Panc1 (cell line): ENCODE data around the gene DSG4. TPM values are rescaled to one million over a fixed set of nuclear protein-coding genes. Genes with fewer than 3 reads are reported as not detected.

Experiments used
- ATAC-seq: fragments of 200-7000 bp; cut with Tn5 transposase; 2 replicates; pipeline ENCODE4 v1.9.1; 2020; ENCODE audit warnings: mild to moderate bottlenecking, moderate library complexity
- BruUV-seq: library from RNA; stranded (reverse); fragments of 400-500 nt; replicated peaks from 2 replicates; lab custom pipeline; 2021; lab: Mats Ljungman, UMichigan
- CTCF ChIA-PET: fragments of 300-600 bp; sonication (Branson Sonifier 250); formaldehyde crosslinking; loops from one replicate; lab custom pipeline; 2022; ENCODE audit warnings: antibody characterized with exemption; lab: Charles Lee
- POLR2A ChIA-PET: fragments of 300-600 bp; sonication (Branson Sonifier 250); formaldehyde crosslinking; loops from one replicate; lab custom pipeline; 2022; ENCODE audit warnings: antibody characterized with exemption; lab: Charles Lee
- DNase-seq: peaks from one replicate; pipeline ENCODE4 v3.0.0-alpha.2; 2010; ENCODE audit warnings: low read depth, low spot score
- H3K27ac ChIP-seq: 2 replicates; pipeline ENCODE4 v1.5.1; 2011; ENCODE audit warnings: mild to moderate bottlenecking, low read length, inconsistent platforms
- H3K27me3 ChIP-seq: fragments of 200-500 bp; sonication (Bioruptor generic); 2 replicates; pipeline ENCODE4 v1.6.0; 2014; ENCODE audit warnings: low read length, inconsistent platforms; ENCODE audit not compliant: control insufficient read depth, insufficient read depth
- H3K36me3 ChIP-seq: fragments of 200-500 bp; sonication (Bioruptor generic); 2 replicates; pipeline ENCODE4 v1.5.1; 2014; ENCODE audit warnings: inconsistent platforms, mild to moderate bottlenecking, low read length, moderate library complexity; ENCODE audit not compliant: control insufficient read depth, insufficient read depth
- H3K4me1 ChIP-seq: 2 replicates; pipeline ENCODE4 v1.5.1; 2011; ENCODE audit warnings: inconsistent platforms, mild to moderate bottlenecking, low read length, moderate library complexity; ENCODE audit not compliant: control insufficient read depth, insufficient read depth
- H3K4me3 ChIP-seq, 2 experiments: 2 replicates each; pipeline ENCODE4 v1.5.1; 2011 to 2012; ENCODE audit warnings: low read depth in 2 of 2, low read length in 2 of 2, mild to moderate bottlenecking in 2 of 2, inconsistent platforms in 1 of 2, moderate library complexity in 1 of 2
- H3K9me3 ChIP-seq: fragments of 200-500 bp; sonication (Bioruptor generic); 2 replicates; pipeline ENCODE4 v1.5.1; 2014; ENCODE audit warnings: low read depth, mild to moderate bottlenecking, inconsistent platforms, low read length, moderate library complexity; ENCODE audit not compliant: control insufficient read depth, insufficient read depth
- POLR2AphosphoS5 ChIP-seq: IDR thresholded peaks from 2 replicates; pipeline ENCODE4 v1.6.1; 2012; ENCODE audit warnings: mild to moderate bottlenecking, low read depth, low read length, moderate library complexity
- SIN3A ChIP-seq: IDR thresholded peaks from 2 replicates; pipeline ENCODE4 v1.6.1; 2012; ENCODE audit warnings: low read depth, mild to moderate bottlenecking, low read length, moderate library complexity, borderline replicate concordance; ENCODE audit not compliant: insufficient read depth
- TCF7L2 ChIP-seq: IDR thresholded peaks from 2 replicates; pipeline ENCODE4 v1.6.1; 2011; ENCODE audit warnings: mild to moderate bottlenecking, low read depth, low read length, inconsistent platforms
- in situ Hi-C: cut with HindIII; loops from 2 replicates; pipeline ENCODE4 v1.10.0; 2016; ENCODE audit warnings: low sequenced_read_pairs, low pct_unique_long_range_greater_than_20kb
- intact Hi-C: fragments of 100-400 bp; cut with micrococcal nuclease; formaldehyde crosslinking; loops from one replicate; pipeline ENCODE4 v1.10.0; 2022; ENCODE audit not compliant: unreplicated experiment
- total RNA-seq: library from RNA; stranded (reverse); gene quantifications from one replicate; pipeline ENCODE4 v1.2.1, GENCODE V29; 2021; ENCODE audit not compliant: unreplicated experiment
- TF ChIP-seq, protein P1 (sequence below), 2 experiments: IDR thresholded peaks; 2 replicates each; pipeline ENCODE4 v1.6.1; 2011 to 2012; ENCODE audit warnings: low read depth in 2 of 2, control low read depth in 1 of 2, low read length in 1 of 2, mild to moderate bottlenecking in 1 of 2, moderate library complexity in 1 of 2; ENCODE audit not compliant: insufficient read depth in 1 of 2
- TF ChIP-seq, protein P2 (sequence below): fragments of 450-650 bp; IDR thresholded peaks from 2 replicates; pipeline ENCODE4 v1.5.1; 2017; ENCODE audit warnings: mild to moderate bottlenecking

DSG4 gene
- total RNA-seq, 1 experiment from 2014 or later: not detected

DNA sequence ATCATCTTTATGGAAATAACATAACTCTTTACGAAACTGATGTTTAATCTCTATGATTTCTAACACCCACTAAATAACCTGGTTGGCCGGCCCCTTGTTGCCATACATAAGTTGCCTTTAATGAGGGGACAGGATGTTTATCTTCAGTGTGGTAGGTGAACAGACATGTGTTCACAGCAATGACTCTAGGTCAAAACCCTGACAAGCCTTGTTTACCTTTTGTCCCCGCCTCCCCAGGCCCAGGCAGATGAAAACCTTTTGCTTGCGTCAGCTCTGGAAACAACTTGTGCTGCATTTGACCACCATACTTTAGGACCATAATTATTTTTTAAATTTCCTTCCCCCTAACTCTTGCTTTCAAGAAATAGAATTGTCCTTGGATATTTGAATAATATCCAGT is 2.9 kb upstream of the DSG4 start:
- TF ChIP-seq, protein P1, sequence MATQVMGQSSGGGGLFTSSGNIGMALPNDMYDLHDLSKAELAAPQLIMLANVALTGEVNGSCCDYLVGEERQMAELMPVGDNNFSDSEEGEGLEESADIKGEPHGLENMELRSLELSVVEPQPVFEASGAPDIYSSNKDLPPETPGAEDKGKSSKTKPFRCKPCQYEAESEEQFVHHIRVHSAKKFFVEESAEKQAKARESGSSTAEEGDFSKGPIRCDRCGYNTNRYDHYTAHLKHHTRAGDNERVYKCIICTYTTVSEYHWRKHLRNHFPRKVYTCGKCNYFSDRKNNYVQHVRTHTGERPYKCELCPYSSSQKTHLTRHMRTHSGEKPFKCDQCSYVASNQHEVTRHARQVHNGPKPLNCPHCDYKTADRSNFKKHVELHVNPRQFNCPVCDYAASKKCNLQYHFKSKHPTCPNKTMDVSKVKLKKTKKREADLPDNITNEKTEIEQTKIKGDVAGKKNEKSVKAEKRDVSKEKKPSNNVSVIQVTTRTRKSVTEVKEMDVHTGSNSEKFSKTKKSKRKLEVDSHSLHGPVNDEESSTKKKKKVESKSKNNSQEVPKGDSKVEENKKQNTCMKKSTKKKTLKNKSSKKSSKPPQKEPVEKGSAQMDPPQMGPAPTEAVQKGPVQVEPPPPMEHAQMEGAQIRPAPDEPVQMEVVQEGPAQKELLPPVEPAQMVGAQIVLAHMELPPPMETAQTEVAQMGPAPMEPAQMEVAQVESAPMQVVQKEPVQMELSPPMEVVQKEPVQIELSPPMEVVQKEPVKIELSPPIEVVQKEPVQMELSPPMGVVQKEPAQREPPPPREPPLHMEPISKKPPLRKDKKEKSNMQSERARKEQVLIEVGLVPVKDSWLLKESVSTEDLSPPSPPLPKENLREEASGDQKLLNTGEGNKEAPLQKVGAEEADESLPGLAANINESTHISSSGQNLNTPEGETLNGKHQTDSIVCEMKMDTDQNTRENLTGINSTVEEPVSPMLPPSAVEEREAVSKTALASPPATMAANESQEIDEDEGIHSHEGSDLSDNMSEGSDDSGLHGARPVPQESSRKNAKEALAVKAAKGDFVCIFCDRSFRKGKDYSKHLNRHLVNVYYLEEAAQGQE (IDR thresholded peaks at IDR 0.05; ENCODE audit: insufficient read depth in 1 of 2, low read depth in 2 of 2, low read length in 1 of 2): no peak
- no peak for TF ChIP-seq TCF7L2
- TF ChIP-seq, protein P2, sequence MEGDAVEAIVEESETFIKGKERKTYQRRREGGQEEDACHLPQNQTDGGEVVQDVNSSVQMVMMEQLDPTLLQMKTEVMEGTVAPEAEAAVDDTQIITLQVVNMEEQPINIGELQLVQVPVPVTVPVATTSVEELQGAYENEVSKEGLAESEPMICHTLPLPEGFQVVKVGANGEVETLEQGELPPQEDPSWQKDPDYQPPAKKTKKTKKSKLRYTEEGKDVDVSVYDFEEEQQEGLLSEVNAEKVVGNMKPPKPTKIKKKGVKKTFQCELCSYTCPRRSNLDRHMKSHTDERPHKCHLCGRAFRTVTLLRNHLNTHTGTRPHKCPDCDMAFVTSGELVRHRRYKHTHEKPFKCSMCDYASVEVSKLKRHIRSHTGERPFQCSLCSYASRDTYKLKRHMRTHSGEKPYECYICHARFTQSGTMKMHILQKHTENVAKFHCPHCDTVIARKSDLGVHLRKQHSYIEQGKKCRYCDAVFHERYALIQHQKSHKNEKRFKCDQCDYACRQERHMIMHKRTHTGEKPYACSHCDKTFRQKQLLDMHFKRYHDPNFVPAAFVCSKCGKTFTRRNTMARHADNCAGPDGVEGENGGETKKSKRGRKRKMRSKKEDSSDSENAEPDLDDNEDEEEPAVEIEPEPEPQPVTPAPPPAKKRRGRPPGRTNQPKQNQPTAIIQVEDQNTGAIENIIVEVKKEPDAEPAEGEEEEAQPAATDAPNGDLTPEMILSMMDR: no peak
- no peak for TF ChIP-seq SIN3A
- intact Hi-C loops: no loop called here
- BruUV-seq: no TSS peak
- H3K9me3 ChIP-seq: no peaks in the 10 kb centered on the region
- in situ Hi-C loops: no loop called here
- H3K4me1 ChIP-seq: no peaks in the 10 kb centered on the region
- H3K4me3 ChIP-seq: no peak overlapping the region
- ChIA-PET POLR2A (no interaction called here), CTCF (no interaction called here)
- no peaks in the 10 kb centered on the region for H3K36me3 ChIP-seq
- ATAC-seq (no peak), DNase-seq (no peak)
- no peaks in the 10 kb centered on the region for H3K27me3 ChIP-seq
- no peak overlapping the region for H3K27ac ChIP-seq

DNA sequence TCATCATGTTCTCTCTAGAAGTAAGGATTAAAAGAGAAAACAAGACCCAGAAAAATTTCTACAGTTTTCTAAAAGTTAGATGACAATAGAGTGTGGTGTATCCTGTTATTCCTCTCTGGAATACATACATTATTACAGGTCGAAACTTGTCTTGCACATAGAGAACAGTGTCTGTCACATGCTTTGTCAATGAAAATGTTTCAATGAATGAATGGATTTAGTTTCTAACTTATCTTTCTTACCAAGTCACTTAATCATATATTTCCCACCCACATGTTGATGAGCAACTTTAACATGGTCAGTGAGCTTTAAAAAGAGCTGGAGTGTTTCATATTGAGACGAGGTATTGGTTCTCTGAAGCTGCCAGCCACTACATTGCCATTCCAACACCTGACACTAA is 4.3 kb downstream of the DSG4 start:
- Histone ChIP-seq H3K27ac (no peak overlapping the region), H3K4me1 (no peaks in the 10 kb centered on the region), H3K9me3 (no peaks in the 10 kb centered on the region), H3K36me3 (no peaks in the 10 kb centered on the region), H3K4me3 (no peak overlapping the region), H3K27me3 (no peaks in the 10 kb centered on the region)
- no peak for DNase-seq
- intact Hi-C loops (no loop called here), in situ Hi-C loops (no loop called here)
- TF ChIP-seq TCF7L2: no peak
- no peak for TF ChIP-seq SIN3A
- no peak for TF ChIP-seq POLR2AphosphoS5
- TF ChIP-seq, protein P1 (IDR thresholded peaks at IDR 0.05; ENCODE audit: insufficient read depth in 1 of 2, low read depth in 2 of 2, low read length in 1 of 2): no peak
- TF ChIP-seq, protein P2: no peak
- ChIA-PET POLR2A (no interaction called here), CTCF (no interaction called here)
- no TSS peak for BruUV-seq
- no peak for ATAC-seq
